Aorta (tissue), 5 donors: ENCODE measurements around the gene GEN1. TPM values are rescaled to one million over a fixed set of nuclear protein-coding genes. Genes with fewer than 3 reads are reported as not detected.

Experiments
- ATAC-seq: fragments of 200-7000 bp; cut with Tn5 transposase; one replicate; pipeline ENCODE4 v1.9.1; 2022; ENCODE audit warnings: moderate library complexity; ENCODE audit not compliant: low FRiP score
- DNase-seq, 2 donors: peaks; one replicate each; pipeline ENCODE4 v3.0.0-alpha.2; 2020
- H3K27ac ChIP-seq, 2 donors: one replicate each; pipeline ENCODE4 v1.5.1; 2013; ENCODE audit warnings: low read length in 2 of 2, mild to moderate bottlenecking in 2 of 2, moderate library complexity in 2 of 2, control low read depth in 1 of 2, inconsistent platforms in 1 of 2, low read depth in 1 of 2
- H3K27me3 ChIP-seq, 2 donors: one replicate each; pipeline ENCODE4 v1.6.1; 2013; ENCODE audit warnings: control low read depth in 1 of 2, low read length in 1 of 2, mild to moderate bottlenecking in 1 of 2, moderate library complexity in 1 of 2; ENCODE audit not compliant: insufficient read depth in 2 of 2, control insufficient read depth in 1 of 2
- H3K36me3 ChIP-seq, 2 donors: one replicate each; pipeline ENCODE4 v1.6.1; 2013; ENCODE audit warnings: control low read depth in 1 of 2, low read length in 1 of 2, mild to moderate bottlenecking in 1 of 2; ENCODE audit not compliant: insufficient read depth in 2 of 2, control insufficient read depth in 1 of 2
- H3K4me1 ChIP-seq, 2 donors: one replicate each; pipeline ENCODE4 v1.6.1; 2013; ENCODE audit warnings: low read length in 2 of 2, control low read depth in 1 of 2, mild to moderate bottlenecking in 1 of 2, moderate library complexity in 1 of 2; ENCODE audit not compliant: insufficient read depth in 2 of 2, control insufficient read depth in 1 of 2
- H3K4me3 ChIP-seq, 2 donors: one replicate each; pipeline ENCODE4 v1.5.1; 2013; ENCODE audit warnings: low read length in 2 of 2, control low read depth in 1 of 2, mild to moderate bottlenecking in 1 of 2
- H3K9me3 ChIP-seq: one replicate; pipeline ENCODE4 v1.6.1; 2013; ENCODE audit warnings: mild to moderate bottlenecking, low read length; ENCODE audit not compliant: control insufficient read depth
- WGBS, 2 donors: extraction: QIAGEN DNeasy Blood & Tissue Kit; methylation state at CpG; one replicate each; pipeline ENCODE4 v1.1.7; 2013; 5-methylcytosine and 5-hydroxymethylcytosine counted together
- intact Hi-C, 2 donors: fragments of 100-400 bp; cut with DNase I; formaldehyde crosslinking; loops; one replicate each; pipeline versions ENCODE4 v1.14.2 to v1.15.0; 2022
- polyA plus RNA-seq, 2 donors: library from polyadenylated mRNA; stranded (reverse); fragments of 200-250 nt; gene quantifications; one replicate each; pipeline ENCODE4 v1.2.3, GENCODE V29; 2013
- total RNA-seq, 2 donors: library from RNA; stranded (reverse); fragmentation: NEBNext Ultra II Directional; extraction: Animal tissue kit (Norgen Biotek cat#: 25700); gene quantifications; one replicate each; pipeline ENCODE4 v1.2.1, GENCODE V29; 2021
- donor health status: healthy with polysubstance abuse.
- donor health status: Bipolar disorder and iron deficiency.
- donor health status: DM: no; HTN: no; CAD: no.
- donor health status: DM: no; HTN: no; CAD: no.
- donor health status: DM: yes; HTN: yes; CAD: no.

Gene GEN1
- total and polyA plus RNA-seq, 4 donors = 1.2 to 5.5 (median 2.5) TPM

- DNase-seq (no peak), ATAC-seq (no peak)
- Histone ChIP-seq H3K4me1 (peaks cover 0 to 5% of the 10 kb centered on the region in 2 donors), H3K36me3 (no peaks in the 10 kb centered on the region), H3K9me3 (no peaks in the 10 kb centered on the region), H3K4me3 (no peak overlapping the region), H3K27ac (no peak overlapping the region), H3K27me3 (no peaks in the 10 kb centered on the region)
- intact Hi-C loops = no loop called here
- 81 to 84% methylated on average over 4 of the region's 4 CpGs for WGBS, 2 donors
Measured at GRCh38 chr2:17747684-17748452, 6.1 kb upstream of the GEN1 start.

- no peak overlapping the region for H3K4me3 ChIP-seq
- no peaks in the 10 kb centered on the region for H3K27me3 ChIP-seq
- intact Hi-C loops = no loop called here
- no peaks in the 10 kb centered on the region for H3K36me3 ChIP-seq
- H3K9me3 ChIP-seq = no peaks in the 10 kb centered on the region
- no peak for DNase-seq
- no peak overlapping the region for H3K27ac ChIP-seq
- WGBS, 2 donors = 92 to 94% methylated on average over 6 of the region's 6 CpGs
- peaks cover 0 to 5% of the 10 kb centered on the region in 2 donors for H3K4me1 ChIP-seq
- no peak for ATAC-seq
Measured at GRCh38 chr2:17748745-17749144, 5.2 kb upstream of the GEN1 start.

- WGBS, 2 donors = 93% methylated on average over 2 of the region's 2 CpGs
- Histone ChIP-seq H3K27ac (no peak overlapping the region), H3K4me3 (no peak overlapping the region), H3K36me3 (no peaks in the 10 kb centered on the region), H3K27me3 (no peaks in the 10 kb centered on the region), H3K9me3 (no peaks in the 10 kb centered on the region), H3K4me1 (peaks cover 0 to 5% of the 10 kb centered on the region in 2 donors)
- ATAC-seq = no peak
- DNase-seq = no peak
- intact Hi-C loops = loop anchor here in 1 of 2 donors (5.0 kb wide), 1 partner anchor 82 kb away; no protein-coding TSS in a partner anchor
Measured at GRCh38 chr2:17749753-17750438, 4.0 kb upstream of the GEN1 start.

- no peak overlapping the region for H3K27ac ChIP-seq
- 43 to 46% methylated on average over 3 of the region's 3 CpGs for WGBS, 2 donors
Measured at GRCh38 chr2:17752246-17752645, 1.7 kb upstream of the GEN1 start.

GRCh38 chr2:17752892-17753802 is 791 bp upstream of the GEN1 start:
- WGBS, 2 donors = 1% methylated on average over 52 to 70 of the region's 70 CpGs
- intact Hi-C loops = loop anchor here in 1 of 2 donors (5.0 kb wide), 1 partner anchor 79 kb away; no protein-coding TSS in a partner anchor
- ATAC-seq = peak; percentile 84

More at GRCh38 chr2:17752246-17752645, 1.7 kb upstream of the GEN1 start:
- Histone ChIP-seq H3K4me1 (peaks cover 0 to 5% of the 10 kb centered on the region in 2 donors), H3K9me3 (no peaks in the 10 kb centered on the region), H3K27me3 (no peaks in the 10 kb centered on the region), H3K4me3 (no peak overlapping the region), H3K36me3 (no peaks in the 10 kb centered on the region)
- ATAC-seq (no peak), DNase-seq (no peak)
- intact Hi-C loops = loop anchor here in 1 of 2 donors (5.0 kb wide), 1 partner anchor 80 kb away; no protein-coding TSS in a partner anchor

GRCh38 chr2:17754773-17755425 is 961 bp downstream of the GEN1 start:
- Histone ChIP-seq H3K36me3 (no peaks in the 10 kb centered on the region), H3K27ac (no peak overlapping the region), H3K4me1 (peaks cover 0 to 5% of the 10 kb centered on the region in 2 donors), H3K27me3 (no peaks in the 10 kb centered on the region), H3K9me3 (no peaks in the 10 kb centered on the region), H3K4me3 (no peak overlapping the region)
- WGBS, 2 donors = 10 to 17% methylated on average over 8 of the region's 8 CpGs
- no peak for ATAC-seq
- no peak for DNase-seq
- intact Hi-C loops = loop anchor here in 1 of 2 donors (5.0 kb wide), 1 partner anchor 77 kb away; no protein-coding TSS in a partner anchor

More at GRCh38 chr2:17752892-17753802, 791 bp upstream of the GEN1 start:
- Histone ChIP-seq H3K27ac (peak overlapping the region; percentile 3 to 81), H3K4me3 (peak overlapping the region; percentile 85 to 88), H3K27me3 (no peaks in the 10 kb centered on the region), H3K4me1 (peaks cover 0 to 5% of the 10 kb centered on the region in 2 donors), H3K36me3 (no peaks in the 10 kb centered on the region), H3K9me3 (no peaks in the 10 kb centered on the region)
- peak in 1 of 2 donors; percentile 85 for DNase-seq

GRCh38 chr2:17756668-17757067 is 2.7 kb downstream of the GEN1 start:
- Histone ChIP-seq H3K27ac (no peak overlapping the region), H3K4me1 (peaks cover 0 to 5% of the 10 kb centered on the region in 2 donors), H3K9me3 (no peaks in the 10 kb centered on the region), H3K4me3 (no peak overlapping the region), H3K27me3 (no peaks in the 10 kb centered on the region), H3K36me3 (no peaks in the 10 kb centered on the region)
- ATAC-seq (no peak), DNase-seq (no peak)
- intact Hi-C loops = no loop called here
- WGBS, 2 donors = 63 to 69% methylated on average over 6 of the region's 6 CpGs

GRCh38 chr2:17757321-17757720 is 3.4 kb downstream of the GEN1 start:
- intact Hi-C loops = no loop called here
- Histone ChIP-seq H3K36me3 (no peaks in the 10 kb centered on the region), H3K27me3 (no peaks in the 10 kb centered on the region), H3K4me3 (no peak overlapping the region), H3K4me1 (peaks cover 0 to 5% of the 10 kb centered on the region in 2 donors), H3K9me3 (no peaks in the 10 kb centered on the region), H3K27ac (no peak overlapping the region)
- ATAC-seq (no peak), DNase-seq (no peak)
- 7 to 9% methylated on average over 2 of the region's 2 CpGs for WGBS, 2 donors
